Neutrophil (primary cell): Measurements from ENCODE around the gene RUSC1.
"Not testable (repeated sequence)": the region's sequence is repeated elsewhere in the genome, so short reads cannot be mapped to it uniquely, and the experiment has no call there.

Experiments used
- H3K27ac ChIP-seq: fragments of 200-600 bp; sonication (generic); 2 replicates; pipeline ENCODE4 v1.5.1; 2016; ENCODE audit warnings: mild to moderate bottlenecking, moderate library complexity
- H3K27me3 ChIP-seq: fragments of 200-600 bp; sonication (generic); 2 replicates; pipeline ENCODE4 v1.6.0; 2016; ENCODE audit warnings: mild to moderate bottlenecking
- H3K36me3 ChIP-seq: fragments of 200-600 bp; sonication (generic); 2 replicates; pipeline ENCODE4 v1.5.1; 2017
- H3K4me1 ChIP-seq, 2 experiments: fragments of 200-600 bp in 1 of 2; sonication (generic) in 1 of 2; 1 replicate in 1 of 2; 2 replicates in 1 of 2; pipeline versions ENCODE4 v1.5.1 to v1.6.1; 2013 to 2016; ENCODE audit warnings: low read depth in 1 of 2, low read length in 1 of 2, mild to moderate bottlenecking in 1 of 2, moderate library complexity in 1 of 2; ENCODE audit not compliant: control insufficient read depth in 1 of 2, insufficient read depth in 1 of 2
- H3K4me3 ChIP-seq, 2 experiments: fragments of 200-600 bp in 1 of 2; sonication (generic) in 1 of 2; 1 replicate in 1 of 2; 2 replicates in 1 of 2; pipeline ENCODE4 v1.5.1; 2013 to 2016; ENCODE audit warnings: low read depth in 1 of 2, low read length in 1 of 2, mild to moderate bottlenecking in 1 of 2, moderate library complexity in 1 of 2
- H3K9me3 ChIP-seq: fragments of 200-600 bp; sonication (generic); 2 replicates; pipeline ENCODE4 v1.5.1; 2016
- TF ChIP-seq, protein P1 (sequence below): fragments of 200-600 bp; sonication (generic); IDR thresholded peaks from 2 replicates; pipeline ENCODE4 v1.5.1; 2016; ENCODE audit warnings: antibody characterized with exemption

The RUSC1 gene

GRCh38 chr1:155326020-155326526 is 5.4 kb downstream of the RUSC1 start:
- Histone ChIP-seq H3K9me3 (no peaks in the 10 kb centered on the region), H3K27me3 (no peaks in the 10 kb centered on the region), H3K4me3 (no peak overlapping the region), H3K36me3 (peaks cover 16% of the 10 kb centered on the region), H3K27ac (peak overlapping the region; percentile 5), H3K4me1 (peaks cover 30 to 37% of the 10 kb centered on the region in 2 experiments)
- TF ChIP-seq, protein P1, sequence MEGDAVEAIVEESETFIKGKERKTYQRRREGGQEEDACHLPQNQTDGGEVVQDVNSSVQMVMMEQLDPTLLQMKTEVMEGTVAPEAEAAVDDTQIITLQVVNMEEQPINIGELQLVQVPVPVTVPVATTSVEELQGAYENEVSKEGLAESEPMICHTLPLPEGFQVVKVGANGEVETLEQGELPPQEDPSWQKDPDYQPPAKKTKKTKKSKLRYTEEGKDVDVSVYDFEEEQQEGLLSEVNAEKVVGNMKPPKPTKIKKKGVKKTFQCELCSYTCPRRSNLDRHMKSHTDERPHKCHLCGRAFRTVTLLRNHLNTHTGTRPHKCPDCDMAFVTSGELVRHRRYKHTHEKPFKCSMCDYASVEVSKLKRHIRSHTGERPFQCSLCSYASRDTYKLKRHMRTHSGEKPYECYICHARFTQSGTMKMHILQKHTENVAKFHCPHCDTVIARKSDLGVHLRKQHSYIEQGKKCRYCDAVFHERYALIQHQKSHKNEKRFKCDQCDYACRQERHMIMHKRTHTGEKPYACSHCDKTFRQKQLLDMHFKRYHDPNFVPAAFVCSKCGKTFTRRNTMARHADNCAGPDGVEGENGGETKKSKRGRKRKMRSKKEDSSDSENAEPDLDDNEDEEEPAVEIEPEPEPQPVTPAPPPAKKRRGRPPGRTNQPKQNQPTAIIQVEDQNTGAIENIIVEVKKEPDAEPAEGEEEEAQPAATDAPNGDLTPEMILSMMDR: no peak

- H3K4me1 ChIP-seq: peaks cover 24 to 32% of the 10 kb centered on the region in 2 experiments
- no peak overlapping the region for H3K27ac ChIP-seq
- TF ChIP-seq, protein P1: no peak
- H3K36me3 ChIP-seq: peaks cover 21% of the 10 kb centered on the region
- no peaks in the 10 kb centered on the region for H3K9me3 ChIP-seq
- H3K27me3 ChIP-seq: no peaks in the 10 kb centered on the region
- H3K4me3 ChIP-seq: no peak overlapping the region
These were observed 5.9 kb downstream of the RUSC1 start for GRCh38 chr1:155326631-155327037.

DNA sequence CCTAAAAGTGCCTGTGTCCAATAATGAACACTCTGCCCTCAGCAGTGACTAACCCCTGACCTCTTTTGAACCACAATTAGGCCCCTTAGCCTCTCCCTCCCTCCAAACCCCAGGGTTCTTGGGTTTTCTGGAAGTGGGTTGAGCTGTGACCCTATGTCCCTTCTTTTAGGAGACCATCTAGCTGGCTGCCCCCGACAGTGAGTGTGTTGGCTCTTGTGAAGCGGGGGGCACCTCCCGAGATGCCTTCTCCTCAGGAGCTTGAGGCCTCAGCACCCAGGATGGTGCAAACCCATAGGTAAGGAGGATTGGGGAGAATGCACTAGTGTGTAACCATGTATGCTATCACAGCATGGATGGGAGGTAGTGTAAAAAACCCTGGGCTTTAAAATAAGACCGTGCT is 7.3 kb downstream of the RUSC1 start:
- TF ChIP-seq, protein P1: no peak
- peaks cover 15 to 18% of the 10 kb centered on the region in 2 experiments for H3K4me1 ChIP-seq
- H3K4me3 ChIP-seq: no peak overlapping the region
- H3K9me3 ChIP-seq: no peaks in the 10 kb centered on the region
- H3K27me3 ChIP-seq: no peaks in the 10 kb centered on the region
- no peak overlapping the region for H3K27ac ChIP-seq
- peaks cover 22% of the 10 kb centered on the region for H3K36me3 ChIP-seq

GRCh38 chr1:155328856-155329255 is 8.2 kb downstream of the RUSC1 start:
- not testable (repeated sequence) for H3K27me3 ChIP-seq, H3K9me3 ChIP-seq, H3K27ac ChIP-seq, H3K4me3 ChIP-seq
- H3K4me1 ChIP-seq: peaks cover 11 to 13% of the 10 kb centered on the region in 2 experiments
- H3K36me3 ChIP-seq: peaks cover 25% of the 10 kb centered on the region

DNA sequence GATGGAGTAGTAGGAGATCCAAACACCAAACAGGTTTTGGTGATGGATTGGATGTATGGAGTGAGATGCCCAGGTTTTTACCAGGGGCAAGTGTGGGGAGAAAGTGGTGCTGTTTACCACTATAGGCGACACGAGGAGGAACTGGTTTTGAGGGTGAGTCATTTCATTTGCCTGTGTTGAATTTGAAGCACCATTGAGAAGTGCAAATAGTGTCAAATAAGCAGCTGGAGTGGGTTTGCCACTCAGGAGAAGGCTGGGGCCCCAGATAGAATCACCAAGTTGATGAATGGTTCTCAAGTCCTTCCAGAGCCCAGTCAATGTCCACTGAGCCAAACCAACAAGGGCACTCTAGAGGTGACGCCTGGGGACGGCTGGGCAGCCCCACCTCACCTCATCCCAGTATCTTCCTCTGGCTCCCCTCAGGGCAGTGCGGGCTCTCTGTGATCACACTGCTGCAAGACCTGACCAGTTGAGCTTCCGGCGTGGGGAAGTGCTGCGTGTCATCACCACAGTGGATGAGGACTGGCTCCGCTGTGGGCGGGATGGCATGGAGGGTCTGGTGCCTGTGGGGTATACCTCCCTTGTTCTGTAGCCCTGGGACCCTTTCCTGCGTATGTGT is 9.4 kb downstream of the RUSC1 start:
- Histone ChIP-seq H3K9me3 (no peaks in the 10 kb centered on the region), H3K27ac (no peak overlapping the region), H3K4me1 (peaks cover 0 to 3% of the 10 kb centered on the region in 2 experiments), H3K4me3 (no peak overlapping the region), H3K36me3 (peaks cover 35% of the 10 kb centered on the region), H3K27me3 (no peaks in the 10 kb centered on the region)
- TF ChIP-seq, protein P1: no peak

GRCh38 chr1:155334962-155335361 is 14.3 kb downstream of the RUSC1 start:
- Histone ChIP-seq H3K36me3 (peaks cover 78% of the 10 kb centered on the region), H3K4me3 (no peak overlapping the region), H3K27me3 (no peaks in the 10 kb centered on the region), H3K9me3 (no peaks in the 10 kb centered on the region), H3K4me1 (peaks cover 0 to 3% of the 10 kb centered on the region in 2 experiments), H3K27ac (no peak overlapping the region)
- TF ChIP-seq, protein P1: no peak
